ENCODE measurements around the gene OR2J3.

- TF ChIP-seq CTCF (IDR thresholded peaks at IDR 0.05) (no peak), POLR2A (IDR thresholded peaks at IDR 0.05) (no peak)
Measured at GRCh38 chr6:29092957-29093356, 14.9 kb upstream of the OR2J3 start.

All from right lobe of liver (tissue), 4 donors.